ENCODE data around the gene AARS1.

DNA sequence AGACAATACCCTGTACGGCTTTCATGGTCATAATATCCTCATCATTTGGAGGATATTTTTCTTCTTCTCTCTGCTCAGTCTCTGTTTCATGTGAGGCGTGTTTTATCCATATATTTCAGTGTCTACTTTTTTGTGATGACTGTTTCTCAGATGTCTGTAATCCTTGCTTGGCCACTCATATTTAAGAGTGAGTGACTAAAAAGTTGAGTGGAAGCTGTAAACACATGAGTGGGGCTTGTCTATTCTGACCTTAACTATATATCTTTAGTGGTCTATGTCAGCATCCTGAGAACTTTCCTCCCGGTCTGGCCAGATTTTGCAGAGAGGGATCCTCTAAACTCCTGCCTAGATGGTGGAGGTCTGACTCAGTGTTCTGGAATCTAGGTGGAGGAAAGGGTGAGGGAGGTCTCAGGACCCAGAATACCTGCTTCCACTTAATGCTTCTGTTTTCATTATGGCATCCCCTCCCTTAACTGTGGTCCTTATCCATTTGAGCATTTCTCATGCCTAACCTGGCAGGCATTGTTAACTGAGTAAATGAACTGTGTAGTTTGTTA lies 15.7 kb upstream of the AARS1 start:
- TF ChIP-seq CTCF (IDR thresholded peaks at IDR 0.05; ENCODE audit: low read depth, low read length, poor library complexity, severe bottlenecking) (no peak), EZH2phosphoT487 (IDR thresholded peaks at IDR 0.05; ENCODE audit: borderline replicate concordance, low read length) (no peak)

Data from DOHH2 (cell line).